NCI-H2227 (cell line): ENCODE results near the gene ILDR1.
A peak's percentile ranks its signal among the peaks of the same experiment; 100 is the strongest.

Experiments used
- DNase-seq: peaks from one replicate; lab custom pipeline; 2025; ENCODE audit not compliant: unreplicated experiment; lab: John Stamatoyannopoulos, UW

The ILDR1 gene

DNA sequence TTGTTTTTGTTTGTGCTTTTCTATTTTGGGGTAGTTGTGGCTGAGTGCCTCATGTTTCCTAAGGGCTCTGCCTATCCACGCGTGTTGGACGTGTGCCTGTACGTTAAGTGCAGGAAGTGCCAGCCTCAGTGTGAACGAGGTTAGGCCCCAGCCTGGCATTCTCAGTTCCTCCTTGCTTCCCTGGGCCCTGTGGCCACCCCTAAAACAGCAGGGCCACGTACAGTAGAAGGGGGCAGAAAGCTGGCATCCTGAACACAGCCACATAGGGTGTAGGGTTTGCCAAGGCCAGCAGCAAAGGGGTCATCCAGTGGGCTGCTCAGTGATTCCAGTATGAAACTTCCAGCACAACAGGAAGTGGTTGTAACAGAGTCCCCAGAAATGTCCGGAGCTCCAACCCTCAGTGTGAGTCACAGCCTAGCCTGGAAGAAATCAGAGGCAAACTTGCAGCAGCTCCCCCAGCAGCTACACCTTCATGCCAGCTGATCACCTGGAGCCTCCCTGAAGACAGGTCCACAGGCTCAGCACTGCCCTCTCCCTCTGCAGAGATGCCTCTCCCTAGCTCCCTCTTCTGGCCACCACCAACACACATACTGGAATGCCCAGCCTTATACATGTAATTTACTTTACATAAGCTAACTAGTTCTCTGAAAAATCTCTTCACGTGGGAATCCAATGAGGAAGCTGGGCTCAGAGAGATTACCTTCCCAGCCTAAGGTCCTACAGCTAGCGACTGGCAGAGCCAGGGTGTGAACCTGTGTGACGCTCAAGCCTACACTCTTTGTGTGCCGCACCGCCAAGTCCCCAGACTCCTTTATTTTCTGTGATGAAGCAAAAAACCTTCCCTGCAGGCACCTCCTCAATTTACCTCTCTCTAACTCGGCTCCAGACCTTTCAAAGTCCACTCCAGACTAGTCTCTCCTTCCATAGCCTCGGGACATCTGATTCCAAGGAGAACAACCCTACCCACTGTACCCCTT lies 26.6 kb downstream of the ILDR1 start:
- DNase-seq, result peak; percentile 0

DNA sequence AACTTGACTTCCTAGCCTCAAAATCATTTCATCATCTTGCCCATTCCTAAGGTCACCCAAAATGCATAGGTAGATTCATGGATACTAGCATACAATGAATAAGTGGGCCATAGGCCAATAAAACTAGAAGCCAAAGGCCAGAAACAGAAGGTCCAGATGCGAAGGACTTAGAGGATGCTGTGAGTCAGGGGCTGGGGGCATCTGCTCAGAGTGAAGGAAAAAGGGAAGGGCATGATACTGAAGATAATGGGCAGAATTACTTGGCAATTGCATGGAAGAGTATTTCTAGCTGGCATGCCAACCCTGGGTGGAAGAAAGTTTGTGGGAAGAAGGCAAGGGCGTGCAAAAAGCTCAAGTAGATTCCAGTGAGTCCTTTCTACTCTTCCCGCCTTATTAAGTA lies 27.5 kb downstream of the ILDR1 start:
- no peak for DNase-seq

DNA sequence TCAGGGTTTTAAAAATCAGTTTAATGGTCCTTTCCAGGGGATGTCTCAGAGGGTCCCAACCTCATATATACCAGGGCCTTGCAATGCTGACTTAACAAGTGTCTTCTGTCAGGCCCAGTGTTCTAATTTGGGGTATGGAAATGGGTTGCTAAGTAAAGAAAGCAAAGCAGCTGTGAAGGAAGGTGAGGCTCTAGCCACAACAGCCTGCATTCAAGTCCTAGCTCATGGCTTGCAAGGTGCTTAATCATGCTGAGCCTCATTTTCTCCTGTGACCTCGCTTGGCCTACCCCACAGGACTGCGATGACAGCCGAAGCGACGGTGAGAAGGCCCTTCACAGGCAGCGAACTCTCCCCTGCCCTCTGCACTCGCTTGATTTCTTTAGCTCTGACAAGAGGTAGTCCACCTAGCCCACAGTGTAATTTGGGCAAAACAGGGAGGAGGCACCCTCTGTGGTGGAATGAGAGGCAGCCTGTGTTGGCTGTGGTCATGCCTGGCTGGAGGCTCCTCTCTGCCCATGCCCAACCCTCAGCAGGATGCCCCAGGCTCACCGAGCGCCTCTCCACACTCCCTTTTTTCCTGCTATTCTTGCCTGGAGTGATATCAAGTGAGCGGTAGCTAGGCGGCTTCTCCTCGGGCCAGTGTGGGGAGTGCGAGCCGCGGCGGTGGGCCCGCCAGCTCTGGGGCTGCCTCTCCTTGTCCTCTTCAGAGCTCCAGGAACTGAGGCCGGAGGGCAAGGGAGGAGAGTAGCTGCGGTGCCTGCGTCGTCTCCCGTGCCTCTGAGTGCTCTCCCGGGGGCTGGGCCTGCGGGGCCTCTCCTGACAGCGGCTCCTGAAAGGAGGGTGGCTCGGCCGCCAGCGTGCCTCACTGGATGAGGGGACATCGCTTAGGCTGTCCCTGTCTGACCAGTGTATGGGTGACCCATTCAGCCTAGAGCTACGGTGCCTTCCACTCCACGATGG lies 29.2 kb downstream of the ILDR1 start:
- DNase-seq, result no peak

DNA sequence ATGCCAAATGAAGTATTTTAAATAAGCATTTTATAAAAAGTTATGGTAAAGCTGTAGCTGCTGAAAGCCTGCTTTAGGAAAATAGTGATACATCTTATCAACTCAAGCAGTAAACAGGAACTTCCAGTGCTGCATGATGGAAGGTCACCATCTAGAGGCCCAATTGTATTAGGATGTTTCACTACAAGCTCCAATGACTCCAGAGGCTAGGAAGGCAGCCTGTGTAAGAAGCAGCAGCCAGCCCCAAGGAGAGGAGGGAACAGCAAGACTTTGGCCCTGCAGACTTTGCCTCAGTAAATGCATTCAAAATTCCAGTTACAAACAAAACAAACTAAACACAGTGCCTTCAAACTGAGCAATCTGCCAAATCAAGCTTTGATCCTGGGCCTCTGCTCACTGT lies 32.1 kb downstream of the ILDR1 start:
- no peak for DNase-seq

DNA sequence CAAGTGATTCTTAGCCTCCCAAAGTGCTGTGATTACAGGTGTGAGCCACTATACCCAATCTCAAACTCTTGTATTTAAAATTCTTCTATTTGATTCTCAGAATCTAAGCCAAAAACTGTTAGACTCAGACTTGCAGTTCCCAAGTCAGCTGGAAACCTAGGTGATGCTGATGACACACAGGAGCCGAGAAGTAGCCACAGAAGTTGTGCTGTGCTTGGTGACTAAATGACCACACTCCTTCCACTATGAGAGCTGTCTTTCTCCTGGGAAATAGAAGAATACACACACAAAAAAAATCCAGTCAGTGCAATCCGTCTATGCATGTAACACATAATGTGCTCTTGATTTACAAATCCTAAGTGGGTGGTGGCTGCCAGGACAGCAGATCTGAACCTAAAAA lies 33.9 kb downstream of the ILDR1 start:
- DNase-seq, result no peak

DNA sequence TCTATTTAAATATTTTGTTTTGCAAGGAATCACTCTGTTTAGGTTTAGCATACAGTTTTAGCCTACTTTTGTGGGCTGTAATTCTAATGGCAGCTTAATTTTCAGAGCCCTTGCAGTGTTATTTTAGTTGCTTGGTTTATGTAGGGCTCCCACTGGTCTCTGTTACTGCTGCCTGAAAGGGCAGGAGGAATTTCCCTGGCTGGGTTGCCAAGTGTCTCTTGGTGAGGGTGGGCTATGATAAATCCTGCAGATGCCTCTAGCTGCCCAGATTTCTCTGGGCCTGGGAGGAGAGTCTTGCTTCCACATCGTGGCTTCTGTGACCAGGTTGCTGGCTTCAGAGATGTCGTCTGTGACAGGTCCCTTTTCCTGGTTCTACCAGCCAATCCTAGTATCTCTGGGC lies 36.2 kb downstream of the ILDR1 start:
- DNase-seq, result no peak

DNA sequence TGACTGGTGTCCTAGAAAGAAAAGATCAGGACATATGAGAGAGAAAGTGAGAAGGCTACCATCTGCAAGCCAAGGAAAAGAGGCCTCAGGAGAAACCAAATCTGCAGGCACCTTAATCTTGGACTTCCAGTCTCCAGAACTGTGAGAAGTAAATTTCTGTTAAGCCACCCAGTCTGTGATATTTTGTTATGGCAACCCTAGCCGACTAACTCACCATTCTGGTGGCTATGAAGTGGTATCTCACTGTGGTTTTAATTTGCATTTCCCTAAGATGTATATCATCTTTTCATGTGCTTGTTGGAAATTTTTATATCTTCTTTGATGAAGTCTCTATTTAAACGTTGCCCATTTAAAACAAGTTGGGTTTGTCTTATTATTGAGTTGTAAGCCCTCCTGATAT lies 40.6 kb downstream of the ILDR1 start:
- DNase-seq, result no peak

DNA sequence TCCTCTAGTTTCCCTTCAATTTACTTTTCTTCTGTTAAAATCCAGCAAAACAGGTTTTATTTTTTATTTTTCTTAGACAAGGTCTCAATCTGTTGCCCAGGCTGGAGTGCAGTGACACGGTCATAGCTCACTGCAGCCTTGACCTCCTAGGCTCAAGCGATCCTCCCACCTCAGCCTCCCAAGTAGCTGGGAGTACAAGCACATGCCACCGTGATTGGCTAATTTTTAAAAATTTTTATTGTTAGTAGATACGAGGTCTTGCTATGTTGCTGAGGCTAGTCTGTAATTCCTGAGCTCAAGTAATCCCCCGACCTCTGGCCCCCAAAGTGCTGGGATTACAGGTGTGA lies 41.6 kb downstream of the ILDR1 start:
- DNase-seq, result no peak

DNA sequence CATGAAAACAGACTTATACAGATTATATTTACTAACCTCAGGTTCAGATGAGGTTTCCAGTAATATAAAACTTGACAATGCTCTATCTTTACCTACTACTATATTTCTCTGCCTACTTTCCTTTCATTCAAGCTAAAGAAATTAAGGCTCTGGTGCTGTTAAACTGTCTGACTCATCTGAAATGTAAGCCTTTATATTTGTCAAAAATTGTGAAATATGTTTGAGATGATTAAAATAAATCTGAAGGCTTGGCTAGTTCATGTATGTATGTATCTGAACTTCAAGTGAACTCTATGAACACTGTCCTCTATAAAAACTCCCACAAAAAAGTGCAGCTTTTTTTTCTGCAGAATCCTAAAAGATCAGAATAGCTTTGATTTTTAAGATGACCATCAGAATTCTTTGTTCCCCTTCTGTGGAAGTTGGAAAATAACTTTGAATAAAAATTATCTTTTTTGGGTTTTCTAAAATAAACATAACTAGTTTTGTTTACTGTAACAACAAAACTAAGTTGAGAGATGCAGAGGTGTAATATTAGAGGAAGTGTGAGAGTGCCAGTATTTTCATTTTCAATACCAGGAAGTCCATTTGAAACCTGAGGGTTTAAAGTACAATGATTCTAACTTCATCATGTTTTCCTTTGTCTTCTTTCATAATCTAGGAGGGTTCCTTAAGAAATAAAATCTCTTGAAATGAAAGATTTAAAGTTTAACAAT lies 42.2 kb downstream of the ILDR1 start:
- DNase-seq, result no peak

DNA sequence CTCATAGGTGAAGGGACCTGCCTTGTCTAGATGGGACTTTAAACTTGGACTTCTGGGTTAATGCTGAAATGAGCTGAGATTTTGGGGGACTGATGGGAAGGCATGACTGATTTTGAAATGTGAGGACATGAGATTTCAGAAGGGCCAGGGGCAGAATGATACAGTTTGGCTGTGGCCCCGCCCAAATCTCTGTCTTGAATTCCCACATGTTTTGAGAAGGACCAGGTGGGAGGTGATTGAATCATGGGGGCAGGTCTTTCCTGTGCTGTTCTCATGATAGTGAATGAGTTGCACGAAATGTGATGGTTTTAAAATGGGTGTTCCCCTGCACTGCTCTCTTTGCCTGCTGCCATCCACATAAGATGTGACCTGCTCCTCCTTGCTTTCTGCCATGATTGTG lies 42.8 kb downstream of the ILDR1 start:
- DNase-seq, result no peak

DNA sequence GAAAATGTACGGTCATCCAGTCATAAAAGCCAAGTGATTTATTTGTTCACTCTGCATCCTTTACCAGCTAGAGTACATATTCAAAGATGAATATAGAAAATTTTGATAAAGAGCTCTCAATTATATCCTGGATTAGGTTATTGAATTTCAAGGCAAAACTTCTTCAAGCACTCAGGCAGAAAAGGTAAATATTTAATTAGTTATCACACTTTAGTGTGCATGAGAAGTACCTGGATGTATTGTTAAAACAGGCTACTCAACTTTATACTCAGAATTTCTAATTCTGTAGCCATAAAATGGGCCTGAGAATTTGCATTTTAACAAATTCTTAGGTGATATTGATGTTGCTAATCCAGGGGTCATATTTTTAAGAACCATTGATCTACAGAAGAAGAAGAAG lies 45.3 kb downstream of the ILDR1 start:
- no peak for DNase-seq

DNA sequence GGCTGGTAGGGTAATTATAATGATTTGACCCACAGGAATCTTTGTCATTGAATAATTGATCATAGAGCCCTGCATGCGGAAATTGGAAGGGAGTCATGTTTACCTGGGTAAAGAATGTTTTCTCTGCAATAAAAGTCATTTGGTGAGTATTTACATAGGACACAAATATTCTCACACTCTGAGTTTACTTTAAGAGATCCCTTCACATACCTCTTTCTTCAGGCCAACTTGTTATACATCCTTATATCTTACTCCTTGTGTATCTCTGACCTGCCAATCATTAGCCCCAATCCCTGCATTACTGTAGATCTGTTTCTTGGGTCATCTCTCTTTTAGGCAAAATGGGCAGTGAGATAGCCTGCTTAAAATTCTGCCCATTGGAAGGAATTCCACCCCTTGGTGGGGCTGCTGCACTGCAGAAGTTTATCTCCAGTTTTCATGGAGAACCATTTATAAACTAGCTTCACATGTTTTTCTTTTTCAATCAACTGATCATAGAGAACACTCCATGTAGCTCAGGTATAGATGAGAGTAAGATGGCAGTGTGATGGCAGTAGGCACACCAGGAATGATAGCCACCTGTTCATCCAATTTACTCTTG lies 46.2 kb downstream of the ILDR1 start:
- no peak for DNase-seq

DNA sequence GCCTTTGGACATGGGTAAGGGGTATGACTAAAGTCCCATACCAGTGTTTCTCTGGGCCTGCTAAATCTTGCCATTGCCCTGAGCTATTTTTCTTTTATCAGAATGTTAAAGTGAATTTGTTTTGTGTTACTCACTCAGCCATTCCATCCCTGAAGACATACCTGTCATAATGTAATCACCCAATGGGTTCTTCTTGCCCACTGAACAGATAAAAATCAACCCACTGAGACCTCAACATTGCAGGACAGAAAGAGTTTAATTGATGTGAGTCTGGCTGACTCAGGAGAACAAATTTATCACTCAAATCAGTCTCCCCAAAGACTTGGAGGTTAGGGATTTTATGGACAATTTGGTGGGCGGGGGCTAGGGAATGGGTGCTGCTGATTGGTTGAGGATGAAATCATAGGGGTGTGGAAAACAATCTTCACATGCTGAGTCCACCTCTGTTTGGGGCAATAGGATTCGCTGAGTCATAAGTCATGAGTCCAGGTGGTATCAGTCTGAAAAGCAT lies 47.4 kb downstream of the ILDR1 start:
- DNase-seq, result no peak

DNA sequence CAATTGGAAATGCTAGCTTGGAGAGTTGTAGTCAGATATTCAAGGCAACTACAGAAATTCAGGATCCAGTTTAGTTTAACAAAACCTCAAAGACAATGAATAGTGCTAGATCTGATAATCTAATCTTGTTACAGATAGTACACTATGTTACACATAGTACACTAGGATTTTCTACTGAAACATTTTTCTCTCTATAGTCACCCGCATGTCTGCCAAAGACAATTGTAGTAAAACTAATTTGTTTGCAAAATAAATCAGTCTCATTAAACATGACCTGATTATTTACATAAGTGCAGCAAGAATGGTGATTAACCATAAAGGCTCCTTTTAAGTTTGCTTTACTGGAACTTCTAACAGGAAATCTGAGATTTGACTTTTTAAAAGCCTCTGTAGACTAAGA lies 52.0 kb downstream of the ILDR1 start:
- no peak for DNase-seq

DNA sequence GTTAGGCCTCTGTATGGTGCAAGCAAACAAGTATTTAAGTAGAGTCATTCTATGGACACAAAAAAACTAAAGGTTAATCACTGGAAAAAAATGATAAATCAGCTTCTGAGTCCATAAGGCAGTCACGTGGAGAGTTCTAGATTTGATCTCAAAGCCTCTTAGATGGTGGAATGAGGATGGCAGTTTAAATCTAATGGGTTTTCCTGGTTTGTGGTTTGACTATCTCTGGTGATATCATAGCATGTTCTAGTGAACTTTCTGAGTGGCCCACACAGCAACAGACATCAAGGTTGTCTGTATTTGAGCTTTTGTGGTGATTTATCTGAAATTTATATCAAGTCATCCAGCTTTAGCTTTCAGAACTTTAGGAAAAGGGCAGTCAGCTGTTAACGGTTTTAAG lies 52.4 kb downstream of the ILDR1 start:
- no peak for DNase-seq

DNA sequence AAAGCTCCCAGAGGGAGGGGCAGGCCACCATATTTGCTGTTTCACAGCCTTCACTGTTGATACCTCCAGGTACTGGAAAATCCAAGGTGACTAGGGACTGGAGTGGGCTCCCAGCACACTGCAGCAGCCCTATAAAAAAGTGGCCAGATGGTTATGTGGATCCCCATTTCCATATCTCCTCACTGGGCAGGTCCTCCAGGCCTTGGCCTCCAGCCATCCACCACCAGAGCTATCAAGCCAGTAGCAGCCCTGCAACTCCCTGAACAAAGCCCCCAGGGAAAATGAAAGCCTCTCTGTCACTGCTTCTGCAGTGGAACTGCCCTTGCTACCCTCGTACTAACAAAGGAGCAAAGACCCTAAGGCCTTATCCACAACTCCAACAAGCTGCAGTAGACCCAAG lies 58.4 kb downstream of the ILDR1 start:
- no peak for DNase-seq

DNA sequence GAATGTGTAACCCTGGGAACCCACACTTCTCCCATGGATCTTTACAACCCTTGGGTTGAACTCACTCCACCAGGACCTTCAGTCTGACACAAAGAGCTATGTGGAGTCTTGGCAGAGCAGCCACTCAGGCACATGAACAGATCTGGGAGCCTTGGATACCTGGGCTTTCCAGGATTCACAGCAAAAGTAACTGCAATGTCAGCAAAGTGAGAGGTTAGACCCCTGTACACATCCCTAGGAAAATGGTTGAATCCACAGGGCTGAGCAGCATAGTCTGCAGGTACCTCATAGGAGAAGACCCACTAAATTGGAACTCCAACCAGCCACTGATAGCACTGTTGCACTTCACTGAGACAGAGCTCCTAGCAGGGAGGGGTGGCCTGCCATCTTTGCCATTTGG lies 59.6 kb downstream of the ILDR1 start:
- DNase-seq, result no peak

DNA sequence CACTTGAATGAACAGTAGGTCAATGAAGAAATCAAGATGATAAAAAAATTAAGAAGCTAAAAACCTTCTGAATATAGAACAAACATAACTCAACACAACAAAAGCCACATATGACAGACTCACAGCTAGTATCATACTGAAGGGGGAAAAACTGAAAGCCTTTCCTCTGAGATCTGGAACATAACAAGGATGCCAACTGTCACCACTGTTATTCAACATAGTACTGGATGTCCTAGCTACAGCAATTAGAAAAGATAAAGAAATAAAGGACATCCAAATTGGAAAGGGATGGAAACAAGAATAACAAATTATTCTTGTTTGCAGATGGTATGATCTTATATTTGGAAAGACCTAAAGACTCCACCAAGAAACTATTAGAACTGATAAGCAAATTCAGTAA lies 60.8 kb downstream of the ILDR1 start:
- DNase-seq, result no peak

DNA sequence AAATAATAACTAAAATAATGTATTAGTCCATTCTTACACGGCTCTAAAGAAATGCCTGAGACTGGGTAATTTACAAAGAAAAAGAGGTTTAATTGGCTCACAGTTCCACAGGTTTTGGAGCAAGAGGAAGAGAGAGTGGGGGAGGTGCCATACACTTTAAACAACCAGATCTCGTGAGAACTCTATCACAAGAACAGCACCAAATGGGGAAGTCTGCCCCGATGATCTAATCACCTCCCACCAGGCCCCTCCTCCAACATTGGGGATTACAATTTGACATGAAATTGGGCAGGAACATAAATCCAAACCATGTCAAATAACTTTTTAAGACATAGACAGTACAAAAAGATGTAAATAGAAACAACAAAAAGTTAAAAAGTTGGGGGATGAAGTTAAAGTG lies 63.2 kb downstream of the ILDR1 start:
- DNase-seq, result no peak

DNA sequence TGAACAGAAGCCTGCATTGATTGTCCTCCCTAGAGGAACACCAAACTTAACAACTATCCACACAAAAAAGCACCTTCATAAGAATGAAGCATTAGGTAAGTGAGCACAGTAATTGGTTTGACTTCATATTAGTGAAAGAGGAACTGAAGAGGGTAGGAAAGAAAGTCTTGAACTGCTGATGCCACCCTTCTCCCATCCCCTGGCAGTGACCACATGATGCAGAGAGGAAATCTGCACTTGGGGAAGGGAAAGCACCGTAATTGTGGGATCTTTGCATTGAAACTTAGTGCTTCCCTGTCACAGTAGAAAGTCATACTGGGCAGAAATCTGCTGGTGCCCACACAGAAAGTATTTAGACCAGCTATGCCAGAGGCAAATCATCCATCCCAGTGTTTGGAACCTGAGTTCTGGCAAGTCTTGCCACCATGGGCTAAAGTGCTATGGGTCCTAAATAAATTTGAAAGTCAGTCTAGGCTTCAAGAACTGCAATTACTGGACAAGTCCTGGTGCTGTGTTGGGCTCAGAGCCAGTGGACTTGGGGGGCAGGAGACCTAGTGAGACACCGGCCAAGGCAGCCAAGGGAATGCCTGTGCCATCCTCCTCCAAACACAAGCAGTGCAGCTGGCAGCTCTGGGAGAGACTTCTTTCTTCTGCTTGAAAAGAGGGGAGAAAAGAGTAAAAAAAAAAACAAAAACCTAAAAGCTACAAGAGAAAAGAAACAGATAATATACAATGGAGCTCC lies 64.2 kb downstream of the ILDR1 start:
- no peak for DNase-seq
